ENCODE data around the gene TTC28.

Gene TTC28

GRCh38 chr22:27978317-27978716 is 701.3 kb downstream of the TTC28 start:
- no peaks in the 10 kb centered on the region for H3F3A ChIP-seq (ENCODE audit: low read depth)
- no peak overlapping the region for H3K9ac ChIP-seq (ENCODE audit: low read depth, low read length, poor library complexity, severe bottlenecking)
- no peaks in the 10 kb centered on the region for H3K27me3 ChIP-seq (ENCODE audit: insufficient read depth, low read length, poor library complexity, severe bottlenecking)
- H3K9me2 ChIP-seq (replicated peaks; ENCODE audit: low read depth, low read length), result no peaks in the 10 kb centered on the region
- no peaks in the 10 kb centered on the region for H3K9me3 ChIP-seq (ENCODE audit: insufficient read depth, low read depth, low read length)
- H3K4me3 ChIP-seq (ENCODE audit: low read length, poor library complexity, severe bottlenecking), result no peak overlapping the region
- H3K79me2 ChIP-seq (ENCODE audit: insufficient read depth, low read length), result no peaks in the 10 kb centered on the region
- H4K20me1 ChIP-seq (ENCODE audit: insufficient read depth, low read length, poor library complexity, severe bottlenecking), result no peaks in the 10 kb centered on the region
- peaks cover 27% of the 10 kb centered on the region; the same call in 1 of the 2 replicates for H3K36me3 ChIP-seq (ENCODE audit: insufficient read depth, low read length)
- no peak overlapping the region for H3K4me2 ChIP-seq (ENCODE audit: low read depth, low read length, poor library complexity, severe bottlenecking)
- peaks cover 4% of the 10 kb centered on the region for H3K4me1 ChIP-seq (ENCODE audit: insufficient read depth, low read length, poor library complexity, severe bottlenecking)
- H2AFZ ChIP-seq (ENCODE audit: low read length), result no peak overlapping the region
- TF ChIP-seq CTCF (conservative IDR thresholded peaks at IDR 0.05; ENCODE audit: low read length) (no peak), EZH2phosphoT487 (IDR thresholded peaks at IDR 0.05; ENCODE audit: borderline replicate concordance) (no peak)

GRCh38 chr22:27976586-27976985 is 703.1 kb downstream of the TTC28 start:
- Histone ChIP-seq H3K4me2 (ENCODE audit: low read depth, low read length, poor library complexity, severe bottlenecking) (no peak overlapping the region), H3F3A (ENCODE audit: low read depth) (no peaks in the 10 kb centered on the region), H4K20me1 (ENCODE audit: insufficient read depth, low read length, poor library complexity, severe bottlenecking) (no peaks in the 10 kb centered on the region), H3K4me3 (ENCODE audit: low read length, poor library complexity, severe bottlenecking) (no peak overlapping the region), H2AFZ (ENCODE audit: low read length) (no peak overlapping the region), H3K9me3 (ENCODE audit: insufficient read depth, low read depth, low read length) (no peaks in the 10 kb centered on the region), H3K9ac (ENCODE audit: low read depth, low read length, poor library complexity, severe bottlenecking) (no peak overlapping the region), H3K9me2 (replicated peaks; ENCODE audit: low read depth, low read length) (no peaks in the 10 kb centered on the region), H3K4me1 (ENCODE audit: insufficient read depth, low read length, poor library complexity, severe bottlenecking) (peaks cover 4% of the 10 kb centered on the region), H3K27me3 (ENCODE audit: insufficient read depth, low read length, poor library complexity, severe bottlenecking) (no peaks in the 10 kb centered on the region), H3K36me3 (ENCODE audit: insufficient read depth, low read length) (peaks cover 10% of the 10 kb centered on the region; the same call in 1 of the 2 replicates), H3K79me2 (ENCODE audit: insufficient read depth, low read length) (no peaks in the 10 kb centered on the region)
- no peak for TF ChIP-seq CTCF (conservative IDR thresholded peaks at IDR 0.05; ENCODE audit: low read length)
- TF ChIP-seq EZH2phosphoT487 (IDR thresholded peaks at IDR 0.05; ENCODE audit: borderline replicate concordance), result no peak

GRCh38 chr22:27975381-27976013 is 704.1 kb downstream of the TTC28 start:
- H2AFZ ChIP-seq (ENCODE audit: low read length), result no peak overlapping the region
- peaks cover 4% of the 10 kb centered on the region; the same call in 1 of the 2 replicates for H3K36me3 ChIP-seq (ENCODE audit: insufficient read depth, low read length)
- no peak overlapping the region for H3K4me2 ChIP-seq (ENCODE audit: low read depth, low read length, poor library complexity, severe bottlenecking)
- no peak overlapping the region for H3K9ac ChIP-seq (ENCODE audit: low read depth, low read length, poor library complexity, severe bottlenecking)
- peaks cover 4% of the 10 kb centered on the region for H3K4me1 ChIP-seq (ENCODE audit: insufficient read depth, low read length, poor library complexity, severe bottlenecking)
- no peaks in the 10 kb centered on the region for H4K20me1 ChIP-seq (ENCODE audit: insufficient read depth, low read length, poor library complexity, severe bottlenecking)
- no peaks in the 10 kb centered on the region for H3K9me3 ChIP-seq (ENCODE audit: insufficient read depth, low read depth, low read length)
- H3K9me2 ChIP-seq (replicated peaks; ENCODE audit: low read depth, low read length), result no peaks in the 10 kb centered on the region
- TF ChIP-seq CTCF (conservative IDR thresholded peaks at IDR 0.05; ENCODE audit: low read length) (no peak), EZH2phosphoT487 (IDR thresholded peaks at IDR 0.05; ENCODE audit: borderline replicate concordance) (no peak)
- H3K27me3 ChIP-seq (ENCODE audit: insufficient read depth, low read length, poor library complexity, severe bottlenecking), result no peaks in the 10 kb centered on the region
- H3K79me2 ChIP-seq (ENCODE audit: insufficient read depth, low read length), result no peaks in the 10 kb centered on the region
- no peaks in the 10 kb centered on the region for H3F3A ChIP-seq (ENCODE audit: low read depth)
- no peak overlapping the region for H3K4me3 ChIP-seq (ENCODE audit: low read length, poor library complexity, severe bottlenecking)

Data from Loucy (cell line).